ENCODE results near the gene TOX4.
A peak's percentile ranks its signal among the peaks of the same experiment; 100 is the strongest.
"Not testable (repeated sequence)": the region's sequence is repeated elsewhere in the genome, so short reads cannot be mapped to it uniquely, and the experiment has no call there.

TOX4 gene

GRCh38 chr14:21476925-21477681 is at the start of gene TOX4, which contains the start of gene RAB2B:
TOX4 (plus strand) TSS chr14:21477195; CDS start chr14:21477279, 84 bp downstream.
RAB2B (minus strand) TSS chr14:21476959; CDS start chr14:21476872, 87 bp downstream.
- peak; percentile 91 to 100 for DNase-seq

GRCh38 chr14:21428930-21429329 is 48.1 kb upstream of the TOX4 start:
- DNase-seq = no peak

- no peak for DNase-seq
Observed at GRCh38 chr14:21431126-21431525, 45.9 kb upstream of the TOX4 start.

GRCh38 chr14:21436567-21437062 is 40.4 kb upstream of the TOX4 start:
- no peak for DNase-seq

- DNase-seq = peak; percentile 90 to 95
Observed at GRCh38 chr14:21437063-21437901, 39.7 kb upstream of the TOX4 start.

GRCh38 chr14:21440859-21441258 is 36.1 kb upstream of the TOX4 start:
- DNase-seq = no peak

- DNase-seq = not testable (repeated sequence)
Observed at GRCh38 chr14:21442657-21443056, 34.3 kb upstream of the TOX4 start.

- no peak for DNase-seq
Observed at GRCh38 chr14:21449899-21450216, 27.1 kb upstream of the TOX4 start.

GRCh38 chr14:21454843-21455544 is 22.0 kb upstream of the TOX4 start:
- no peak for DNase-seq

GRCh38 chr14:21455592-21455911 is 21.4 kb upstream of the TOX4 start:
- DNase-seq = no peak

- peak; percentile 97 to 99 for DNase-seq
Observed at GRCh38 chr14:21455912-21456667, 20.9 kb upstream of the TOX4 start, which contains the start of gene CHD8. CHD8 (minus strand) TSS chr14:21456123; CDS start chr14:21431643, 24,480 bp downstream.

- DNase-seq = no peak
Observed at GRCh38 chr14:21467616-21468015, 9.4 kb upstream of the TOX4 start.

- no peak for DNase-seq
Observed at GRCh38 chr14:21475767-21476522, 1.1 kb upstream of the TOX4 start.

- DNase-seq = peak in 1 of 2 donors; percentile 91
Observed at GRCh38 chr14:21476523-21476924, 471 bp upstream of the TOX4 start.

- no peak for DNase-seq
Observed at GRCh38 chr14:21486640-21487087, 9.7 kb downstream of the TOX4 start.

- no peak for DNase-seq
Observed at GRCh38 chr14:21494902-21495762, 18.1 kb downstream of the TOX4 start.

GRCh38 chr14:21496453-21496852 is 19.5 kb downstream of the TOX4 start:
- no peak for DNase-seq

GRCh38 chr14:21498540-21499526 is 21.8 kb downstream of the TOX4 start:
- peak in 1 of 2 donors; percentile 6 for DNase-seq

- DNase-seq = no peak
Observed at GRCh38 chr14:21501568-21501967, 24.6 kb downstream of the TOX4 start.

All from bone marrow (tissue), 2 donors.